OCI-LY7 (cell line): ENCODE results near the gene EFNA2.

Experiments used
- EZH2phosphoT487 ChIP-seq: fragments of 200-600 bp; sonication (generic); IDR thresholded peaks from 2 replicates; pipeline ENCODE4 v1.6.1; 2018; ENCODE audit warnings: low read depth, borderline replicate concordance, mild to moderate bottlenecking, mixed run types, antibody characterized with exemption, low read length, moderate library complexity, mixed read lengths
- TF ChIP-seq, protein P1 (sequence below): fragments of 200-600 bp; sonication (generic); conservative IDR thresholded peaks from 2 replicates; pipeline ENCODE4 v1.5.1; 2014; ENCODE audit warnings: mild to moderate bottlenecking, antibody characterized with exemption, low read length, moderate library complexity, mixed read lengths

DNA sequence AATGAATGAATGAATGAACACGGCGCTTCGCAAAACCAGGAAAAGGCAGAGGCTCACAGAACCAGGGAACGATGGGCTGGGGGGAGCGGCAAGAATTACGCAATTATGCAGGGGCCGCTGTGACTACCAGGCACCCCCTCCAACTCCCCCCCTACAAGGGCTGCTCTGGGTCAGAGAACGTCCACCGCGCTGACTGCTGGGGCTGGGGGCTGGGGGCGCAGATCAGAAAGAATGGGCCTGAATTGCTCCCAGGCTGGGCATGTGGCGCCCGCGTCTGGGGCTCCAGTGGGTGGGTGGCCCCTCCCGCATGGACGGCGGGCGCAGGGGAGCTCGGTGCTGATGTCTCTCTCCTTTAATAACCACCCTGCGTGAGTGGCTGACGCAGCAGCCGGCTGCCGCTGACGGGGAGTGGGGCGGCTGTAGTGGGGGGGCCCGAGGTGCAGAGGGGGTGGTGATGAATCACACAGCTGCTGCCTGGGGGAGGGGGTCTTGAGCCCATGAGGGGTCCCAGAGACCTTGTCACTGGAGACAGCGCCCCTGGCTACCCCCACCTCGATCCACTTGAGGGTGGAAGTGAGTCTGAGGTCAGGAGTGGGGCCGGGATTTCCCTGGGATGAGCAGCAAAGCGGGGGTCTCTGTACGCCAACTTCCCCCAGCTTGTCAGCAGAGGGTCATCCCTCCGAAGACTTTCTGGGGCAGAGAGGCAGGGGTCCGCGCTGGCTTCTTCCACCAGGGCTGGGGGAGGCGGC lies 18.0 kb upstream of the EFNA2 start:
- TF ChIP-seq, protein P1, sequence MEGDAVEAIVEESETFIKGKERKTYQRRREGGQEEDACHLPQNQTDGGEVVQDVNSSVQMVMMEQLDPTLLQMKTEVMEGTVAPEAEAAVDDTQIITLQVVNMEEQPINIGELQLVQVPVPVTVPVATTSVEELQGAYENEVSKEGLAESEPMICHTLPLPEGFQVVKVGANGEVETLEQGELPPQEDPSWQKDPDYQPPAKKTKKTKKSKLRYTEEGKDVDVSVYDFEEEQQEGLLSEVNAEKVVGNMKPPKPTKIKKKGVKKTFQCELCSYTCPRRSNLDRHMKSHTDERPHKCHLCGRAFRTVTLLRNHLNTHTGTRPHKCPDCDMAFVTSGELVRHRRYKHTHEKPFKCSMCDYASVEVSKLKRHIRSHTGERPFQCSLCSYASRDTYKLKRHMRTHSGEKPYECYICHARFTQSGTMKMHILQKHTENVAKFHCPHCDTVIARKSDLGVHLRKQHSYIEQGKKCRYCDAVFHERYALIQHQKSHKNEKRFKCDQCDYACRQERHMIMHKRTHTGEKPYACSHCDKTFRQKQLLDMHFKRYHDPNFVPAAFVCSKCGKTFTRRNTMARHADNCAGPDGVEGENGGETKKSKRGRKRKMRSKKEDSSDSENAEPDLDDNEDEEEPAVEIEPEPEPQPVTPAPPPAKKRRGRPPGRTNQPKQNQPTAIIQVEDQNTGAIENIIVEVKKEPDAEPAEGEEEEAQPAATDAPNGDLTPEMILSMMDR = no peak
- no peak for TF ChIP-seq EZH2phosphoT487
